ENCODE results near the gene CEP120. TPM values are rescaled to one million over a fixed set of nuclear protein-coding genes. Genes with fewer than 3 reads are reported as not detected.

CEP120 gene
- 11.7 and 17.6 TPM in 2 replicates for total RNA-seq

GRCh38 chr5:123423278-123424149 is at the start of gene CEP120:
Gene CEP120, minus strand, starts transcription at chr5:123423403. Its CDS starts 405 bp downstream, at chr5:123422998.

Other genes with a start within 250 kb of the CEP120 start
- gene CSNK1G3, start 88.8 kb upstream of the CEP120 start, total RNA-seq: 31.7 and 61.2 TPM in 2 replicates